GM18502 (cell line): Measurements from ENCODE around the gene CPNE7.

Source experiments
- ATAC-seq: cut with Tn5 transposase; IDR thresholded peaks from one replicate; pipeline ENCODE4 v1.9.1; 2021; ENCODE audit warnings: mild to moderate bottlenecking; ENCODE audit not compliant: unreplicated experiment, poor library complexity

CPNE7 gene

GRCh38 chr16:89599902-89600301, 24.3 kb downstream of the CPNE7 start:
- ATAC-seq = no peak

- ATAC-seq = no peak
Observed at GRCh38 chr16:89600427-89600826, 24.9 kb downstream of the CPNE7 start.

GRCh38 chr16:89600956-89601355, 25.4 kb downstream of the CPNE7 start:
- no peak for ATAC-seq

- no peak for ATAC-seq
Observed at GRCh38 chr16:89601906-89602272, 26.3 kb downstream of the CPNE7 start.

GRCh38 chr16:89602273-89602951, 26.9 kb downstream of the CPNE7 start:
- ATAC-seq = no peak

GRCh38 chr16:89602952-89603590, 27.5 kb downstream of the CPNE7 start:
- no peak for ATAC-seq

GRCh38 chr16:89604764-89605163, 29.2 kb downstream of the CPNE7 start:
- ATAC-seq = no peak

- ATAC-seq = no peak
Observed at GRCh38 chr16:89605186-89605970, 29.8 kb downstream of the CPNE7 start.

GRCh38 chr16:89606006-89606405, 30.4 kb downstream of the CPNE7 start:
- no peak for ATAC-seq

- no peak for ATAC-seq
Observed at GRCh38 chr16:89607453-89607852, 31.9 kb downstream of the CPNE7 start.

GRCh38 chr16:89607937-89608740, 32.6 kb downstream of the CPNE7 start:
- ATAC-seq = no peak

GRCh38 chr16:89610108-89610453, 34.5 kb downstream of the CPNE7 start:
- ATAC-seq = no peak

GRCh38 chr16:89612415-89613166, 37.0 kb downstream of the CPNE7 start:
- no peak for ATAC-seq

GRCh38 chr16:89613231-89613953, 37.8 kb downstream of the CPNE7 start, which contains the start of gene DPEP1:
TSS of gene DPEP1 (plus strand) at chr16:89613642. CDS start at chr16:89630411, 16,769 bp downstream.
- no peak for ATAC-seq

- no peak for ATAC-seq
Observed at GRCh38 chr16:89613954-89614459, 38.4 kb downstream of the CPNE7 start.

GRCh38 chr16:89615176-89615575, 39.6 kb downstream of the CPNE7 start:
- no peak for ATAC-seq

GRCh38 chr16:89615596-89616090, 40.1 kb downstream of the CPNE7 start:
- no peak for ATAC-seq

- ATAC-seq = no peak
Observed at GRCh38 chr16:89616623-89617022, 41.1 kb downstream of the CPNE7 start.

GRCh38 chr16:89617036-89617435, 41.5 kb downstream of the CPNE7 start:
- no peak for ATAC-seq
